OCI-LY1 (cell line): ENCODE results near the gene SAP30L.

Source experiments
- EZH2 ChIP-seq: fragments of 200-600 bp; sonication (generic), shearing (Covaris generic); IDR thresholded peaks from 2 replicates; pipeline ENCODE4 v1.8.0; 2017; ENCODE audit warnings: borderline replicate concordance, mixed run types, mild to moderate bottlenecking, antibody characterized with exemption, low read length, moderate library complexity, mixed read lengths
- TF ChIP-seq, protein P1 (sequence below): fragments of 200-600 bp; sonication (generic), shearing (Covaris generic); IDR thresholded peaks from 2 replicates; pipeline ENCODE4 v1.5.1; 2017; ENCODE audit warnings: mild to moderate bottlenecking, antibody characterized with exemption, low read length, moderate library complexity, mixed read lengths

DNA sequence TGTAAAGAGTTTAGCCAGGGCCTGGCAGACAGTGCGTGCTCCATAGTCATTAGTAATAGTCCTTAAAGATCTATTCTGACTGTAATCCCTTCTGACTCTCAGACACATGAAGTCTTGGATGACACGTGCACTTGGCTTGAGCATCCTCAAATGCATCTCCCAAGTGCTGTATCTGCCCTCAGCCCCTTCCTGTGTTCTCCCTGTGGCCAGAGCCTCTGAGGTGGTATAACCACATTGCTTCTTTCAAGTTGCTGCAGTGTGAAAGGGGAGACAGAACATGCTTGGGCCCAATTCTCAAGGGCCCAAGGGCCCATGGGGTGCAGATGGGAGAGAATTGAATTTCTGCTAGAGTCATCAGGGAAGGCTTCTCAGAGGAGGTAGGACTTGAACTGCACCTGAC, 62.3 kb downstream of the SAP30L start:
- TF ChIP-seq, protein P1, sequence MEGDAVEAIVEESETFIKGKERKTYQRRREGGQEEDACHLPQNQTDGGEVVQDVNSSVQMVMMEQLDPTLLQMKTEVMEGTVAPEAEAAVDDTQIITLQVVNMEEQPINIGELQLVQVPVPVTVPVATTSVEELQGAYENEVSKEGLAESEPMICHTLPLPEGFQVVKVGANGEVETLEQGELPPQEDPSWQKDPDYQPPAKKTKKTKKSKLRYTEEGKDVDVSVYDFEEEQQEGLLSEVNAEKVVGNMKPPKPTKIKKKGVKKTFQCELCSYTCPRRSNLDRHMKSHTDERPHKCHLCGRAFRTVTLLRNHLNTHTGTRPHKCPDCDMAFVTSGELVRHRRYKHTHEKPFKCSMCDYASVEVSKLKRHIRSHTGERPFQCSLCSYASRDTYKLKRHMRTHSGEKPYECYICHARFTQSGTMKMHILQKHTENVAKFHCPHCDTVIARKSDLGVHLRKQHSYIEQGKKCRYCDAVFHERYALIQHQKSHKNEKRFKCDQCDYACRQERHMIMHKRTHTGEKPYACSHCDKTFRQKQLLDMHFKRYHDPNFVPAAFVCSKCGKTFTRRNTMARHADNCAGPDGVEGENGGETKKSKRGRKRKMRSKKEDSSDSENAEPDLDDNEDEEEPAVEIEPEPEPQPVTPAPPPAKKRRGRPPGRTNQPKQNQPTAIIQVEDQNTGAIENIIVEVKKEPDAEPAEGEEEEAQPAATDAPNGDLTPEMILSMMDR = no peak
- TF ChIP-seq EZH2 = no peak
